Mesendoderm (in vitro differentiated cells): ENCODE data around the gene NUP153.
A peak's percentile ranks its signal among the peaks of the same experiment; 100 is the strongest.

Experiments used
- DNase-seq: peaks from one replicate; pipeline ENCODE4 v3.0.0; 2013
- H2AK5ac ChIP-seq: 2 replicates; pipeline ENCODE4 v1.6.1; 2013; ENCODE audit warnings: low read length, inconsistent platforms
- H2BK120ac ChIP-seq: 2 replicates; pipeline ENCODE4 v1.6.1; 2013; ENCODE audit warnings: low read depth, mild to moderate bottlenecking, low read length, moderate library complexity, mixed read lengths
- H2BK15ac ChIP-seq: replicated peaks from 2 replicates; pipeline ENCODE4 v1.6.1; 2013; ENCODE audit warnings: low read depth, mild to moderate bottlenecking, moderate library complexity
- H2BK5ac ChIP-seq: 2 replicates; pipeline ENCODE4 v1.6.1; 2013; ENCODE audit warnings: low read length, inconsistent platforms
- H3K18ac ChIP-seq: 2 replicates; pipeline ENCODE4 v1.6.1; 2013; ENCODE audit warnings: mild to moderate bottlenecking, low read length, mixed read lengths
- H3K23ac ChIP-seq: one replicate; pipeline ENCODE4 v1.6.1; 2013; ENCODE audit warnings: low read length
- H3K27ac ChIP-seq: 2 replicates; pipeline ENCODE4 v1.5.1; 2013; ENCODE audit warnings: low read depth, mild to moderate bottlenecking, inconsistent platforms, low read length, moderate library complexity
- H3K27me3 ChIP-seq: 2 replicates; pipeline ENCODE4 v1.6.1; 2013; ENCODE audit warnings: low read length, control low read depth, mild to moderate bottlenecking, inconsistent platforms; ENCODE audit not compliant: insufficient read depth, poor library complexity
- H3K36me3 ChIP-seq: 2 replicates; pipeline ENCODE4 v1.6.1; 2013; ENCODE audit warnings: low read length, inconsistent platforms; ENCODE audit not compliant: control insufficient read depth, insufficient read depth
- H3K4ac ChIP-seq: one replicate; pipeline ENCODE4 v1.6.1; 2013; ENCODE audit warnings: low read depth, mild to moderate bottlenecking, low read length, moderate library complexity
- H3K4me1 ChIP-seq: 2 replicates; pipeline ENCODE4 v1.6.1; 2013; ENCODE audit warnings: low read depth, low read length, inconsistent platforms; ENCODE audit not compliant: control insufficient read depth
- H3K4me2 ChIP-seq: 2 replicates; pipeline ENCODE4 v1.6.1; 2013; ENCODE audit warnings: low read length
- H3K4me3 ChIP-seq: 2 replicates; pipeline ENCODE4 v1.5.1; 2013; ENCODE audit warnings: mild to moderate bottlenecking, low read length
- H3K56ac ChIP-seq: one replicate; pipeline ENCODE4 v1.6.1; 2013; ENCODE audit warnings: low read length
- H3K79me1 ChIP-seq: 2 replicates; pipeline ENCODE4 v1.6.1; 2013; ENCODE audit warnings: low read length, inconsistent platforms
- H3K79me2 ChIP-seq: 2 replicates; pipeline ENCODE4 v1.6.1; 2013; ENCODE audit warnings: mild to moderate bottlenecking, low read length; ENCODE audit not compliant: control insufficient read depth, insufficient read depth
- H3K9ac ChIP-seq: 2 replicates; pipeline ENCODE4 v1.6.1; 2013; ENCODE audit warnings: low read length, inconsistent platforms
- H4K5ac ChIP-seq: one replicate; pipeline ENCODE4 v1.6.1; 2013; ENCODE audit warnings: low read length
- H4K8ac ChIP-seq: one replicate; pipeline ENCODE4 v1.6.1; 2013; ENCODE audit warnings: low read depth, mild to moderate bottlenecking, control low read depth, low read length, moderate library complexity
- WGBS: extraction: QIAGEN DNeasy Blood & Tissue Kit; methylation state at CpG from one replicate; pipeline ENCODE4 v1.1.7; 2013; ENCODE audit warnings: low lambda C conversion rate, missing lambda C conversion rate; ENCODE audit not compliant: insufficient coverage; ENCODE audit errors: extremely low coverage; 5-methylcytosine and 5-hydroxymethylcytosine counted together

The NUP153 gene

DNA sequence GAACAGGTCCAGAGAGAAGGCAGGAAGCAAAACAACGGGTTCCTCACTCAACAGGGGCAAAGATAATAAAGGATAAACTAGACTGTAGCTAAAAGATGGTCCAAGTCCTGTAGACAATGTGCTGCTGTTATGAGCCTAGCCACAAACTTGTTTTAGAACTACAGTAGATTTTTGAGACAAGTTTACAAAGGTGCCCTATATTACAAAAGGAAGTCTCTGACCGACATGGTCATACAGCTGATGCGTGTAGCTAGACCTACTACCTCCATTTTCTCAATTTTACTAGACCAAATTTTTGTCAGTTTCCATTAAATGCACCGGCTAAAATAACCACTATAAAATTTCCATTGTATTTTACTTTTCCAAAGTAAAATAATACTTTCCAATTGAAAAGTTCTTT lies 94.7 kb downstream of the NUP153 start:
- Histone ChIP-seq H4K8ac (no peak overlapping the region), H3K36me3 (no peaks in the 10 kb centered on the region), H3K4ac (no peak overlapping the region), H3K9ac (no peak overlapping the region), H2BK15ac (no peak overlapping the region), H3K23ac (no peak overlapping the region), H3K4me2 (no peak overlapping the region), H4K5ac (no peak overlapping the region), H3K18ac (no peak overlapping the region), H3K79me2 (no peaks in the 10 kb centered on the region), H3K4me1 (no peaks in the 10 kb centered on the region), H2AK5ac (no peak overlapping the region), H2BK120ac (no peak overlapping the region), H3K79me1 (no peaks in the 10 kb centered on the region), H3K27ac (no peak overlapping the region), H3K27me3 (no peaks in the 10 kb centered on the region), H3K4me3 (no peak overlapping the region), H2BK5ac (no peak overlapping the region), H3K56ac (no peak overlapping the region)
- DNase-seq = no peak
- WGBS = 100% methylated on average over 1 of the region's 4 CpGs

- Histone ChIP-seq H3K79me1 (no peaks in the 10 kb centered on the region), H3K27ac (no peak overlapping the region), H3K23ac (no peak overlapping the region), H3K27me3 (no peaks in the 10 kb centered on the region), H3K4me1 (no peaks in the 10 kb centered on the region), H3K9ac (no peak overlapping the region), H3K18ac (no peak overlapping the region), H4K5ac (no peak overlapping the region), H2AK5ac (no peak overlapping the region), H3K4ac (no peak overlapping the region), H3K56ac (no peak overlapping the region), H2BK15ac (no peak overlapping the region), H2BK5ac (no peak overlapping the region), H3K36me3 (no peaks in the 10 kb centered on the region), H3K79me2 (no peaks in the 10 kb centered on the region), H2BK120ac (no peak overlapping the region), H4K8ac (no peak overlapping the region), H3K4me3 (no peak overlapping the region), H3K4me2 (no peak overlapping the region)
- WGBS = no CpG with 5 or more reads among the region's 3 CpGs
- no peak for DNase-seq
These were observed 95.9 kb downstream of the NUP153 start for GRCh38 chr6:17610835-17611234.

DNA sequence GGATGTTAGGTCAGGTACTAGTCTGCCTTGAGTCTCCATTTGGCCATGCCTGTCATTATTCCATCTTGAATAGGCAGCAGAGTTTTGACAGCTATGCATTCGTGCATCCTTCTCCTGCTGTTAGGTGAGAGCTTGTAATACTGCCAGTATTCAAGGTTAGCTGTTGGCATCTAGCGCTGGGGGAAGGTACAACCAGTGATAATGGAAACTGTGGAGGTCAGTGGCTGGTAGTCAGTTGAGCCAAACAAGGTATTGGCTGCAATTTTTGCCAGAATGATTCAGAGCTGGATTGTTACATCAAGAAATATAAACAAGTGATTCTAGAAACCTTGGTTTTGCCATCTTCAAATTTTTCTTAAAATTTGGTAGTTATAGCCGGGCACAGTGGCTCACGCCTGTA lies 100.1 kb downstream of the NUP153 start:
- H3K23ac ChIP-seq = no peak overlapping the region
- H3K36me3 ChIP-seq = no peaks in the 10 kb centered on the region
- H3K4me1 ChIP-seq = no peaks in the 10 kb centered on the region
- H3K4ac ChIP-seq = no peak overlapping the region
- no peak overlapping the region for H3K4me2 ChIP-seq
- H3K18ac ChIP-seq = no peak overlapping the region
- H2AK5ac ChIP-seq = no peak overlapping the region
- H4K8ac ChIP-seq = no peak overlapping the region
- no peak overlapping the region for H3K4me3 ChIP-seq
- H3K9ac ChIP-seq = no peak overlapping the region
- H2BK5ac ChIP-seq = no peak overlapping the region
- no peak overlapping the region for H2BK120ac ChIP-seq
- WGBS = no CpG with 5 or more reads among the region's 4 CpGs
- no peaks in the 10 kb centered on the region for H3K27me3 ChIP-seq
- DNase-seq = no peak
- no peaks in the 10 kb centered on the region for H3K79me1 ChIP-seq
- H3K27ac ChIP-seq = no peak overlapping the region
- no peak overlapping the region for H3K56ac ChIP-seq
- no peak overlapping the region for H2BK15ac ChIP-seq
- H3K79me2 ChIP-seq = no peaks in the 10 kb centered on the region
- no peak overlapping the region for H4K5ac ChIP-seq

DNA sequence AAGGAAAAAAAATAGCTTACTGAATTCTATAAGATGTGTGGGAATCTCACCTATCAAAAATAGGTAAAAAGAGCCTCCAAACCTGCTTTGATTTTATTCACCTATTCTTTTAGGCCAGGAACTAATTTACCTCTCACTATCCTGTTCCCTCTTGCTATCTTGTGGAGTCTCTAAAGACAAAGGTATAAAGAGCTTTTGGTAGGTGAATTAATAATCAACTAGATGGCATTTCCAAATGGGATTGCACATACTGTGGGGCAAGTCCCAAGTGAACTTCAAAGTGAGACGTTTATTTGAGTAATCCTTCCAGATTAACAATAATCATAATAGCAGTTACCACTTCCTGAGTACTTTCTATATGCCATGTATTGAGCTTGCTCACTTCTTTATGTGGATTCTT lies 103.8 kb downstream of the NUP153 start:
- H3K79me1 ChIP-seq = peaks cover 1% of the 10 kb centered on the region
- no peak overlapping the region for H3K56ac ChIP-seq
- H3K36me3 ChIP-seq = no peaks in the 10 kb centered on the region
- no peak for DNase-seq
- H3K18ac ChIP-seq = no peak overlapping the region
- no peak overlapping the region for H4K8ac ChIP-seq
- H2AK5ac ChIP-seq = no peak overlapping the region
- no peaks in the 10 kb centered on the region for H3K79me2 ChIP-seq
- H3K27me3 ChIP-seq = no peaks in the 10 kb centered on the region
- WGBS = no CpG with 5 or more reads among the region's 1 CpG
- no peaks in the 10 kb centered on the region for H3K4me1 ChIP-seq
- no peak overlapping the region for H3K4me2 ChIP-seq
- no peak overlapping the region for H2BK15ac ChIP-seq
- H2BK120ac ChIP-seq = no peak overlapping the region
- H3K27ac ChIP-seq = no peak overlapping the region
- H3K4ac ChIP-seq = no peak overlapping the region
- H3K23ac ChIP-seq = no peak overlapping the region
- H4K5ac ChIP-seq = no peak overlapping the region
- H2BK5ac ChIP-seq = no peak overlapping the region
- H3K9ac ChIP-seq = no peak overlapping the region
- H3K4me3 ChIP-seq = no peak overlapping the region

DNA sequence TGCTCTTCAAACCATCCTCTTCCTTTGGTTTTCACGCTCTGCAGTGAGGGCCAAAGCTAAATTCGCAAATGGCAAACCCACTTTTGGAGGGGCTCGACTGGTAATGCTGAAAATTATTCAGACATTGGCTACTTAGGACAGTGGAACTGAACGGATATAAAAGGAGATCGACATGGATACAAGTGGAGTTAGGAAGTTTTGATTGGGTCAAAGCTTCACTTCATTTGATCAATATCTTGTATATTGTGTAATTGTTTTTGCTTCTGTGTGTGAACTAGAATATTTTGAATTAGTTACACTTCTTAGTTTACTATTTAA lies 105.4 kb downstream of the NUP153 start:
- H3K27me3 ChIP-seq = no peaks in the 10 kb centered on the region
- no peak overlapping the region for H2AK5ac ChIP-seq
- H3K36me3 ChIP-seq = no peaks in the 10 kb centered on the region
- no peak overlapping the region for H3K18ac ChIP-seq
- no peak overlapping the region for H3K4ac ChIP-seq
- no peak overlapping the region for H4K8ac ChIP-seq
- no peak overlapping the region for H2BK15ac ChIP-seq
- DNase-seq = no peak
- H3K56ac ChIP-seq = peak overlapping the region; percentile 87
- H3K27ac ChIP-seq = no peak overlapping the region
- H2BK120ac ChIP-seq = no peak overlapping the region
- peaks cover 1% of the 10 kb centered on the region for H3K79me1 ChIP-seq
- H3K4me1 ChIP-seq = no peaks in the 10 kb centered on the region
- no CpG with 5 or more reads among the region's 5 CpGs for WGBS
- H4K5ac ChIP-seq = no peak overlapping the region
- no peak overlapping the region for H2BK5ac ChIP-seq
- H3K79me2 ChIP-seq = no peaks in the 10 kb centered on the region
- H3K23ac ChIP-seq = no peak overlapping the region
- peak overlapping the region; percentile 96 for H3K4me2 ChIP-seq
- H3K9ac ChIP-seq = peak overlapping the region; percentile 87
- peak overlapping the region; percentile 80 for H3K4me3 ChIP-seq

GRCh38 chr6:17600527-17601385 lies 106.0 kb downstream of the NUP153 start:
- H3K56ac ChIP-seq = peak overlapping the region; percentile 87
- H2AK5ac ChIP-seq = no peak overlapping the region
- no peak overlapping the region for H2BK120ac ChIP-seq
- H3K27me3 ChIP-seq = no peaks in the 10 kb centered on the region
- H2BK15ac ChIP-seq = no peak overlapping the region
- no CpG with 5 or more reads among the region's 77 CpGs for WGBS
- H3K27ac ChIP-seq = peak overlapping the region; percentile 77
- H4K5ac ChIP-seq = no peak overlapping the region
- no peaks in the 10 kb centered on the region for H3K79me2 ChIP-seq
- H3K18ac ChIP-seq = peak overlapping the region; percentile 78
- peaks cover 1% of the 10 kb centered on the region for H3K79me1 ChIP-seq
- no peak overlapping the region for H3K4ac ChIP-seq
- no peak overlapping the region for H3K23ac ChIP-seq
- H3K36me3 ChIP-seq = no peaks in the 10 kb centered on the region
- no peaks in the 10 kb centered on the region for H3K4me1 ChIP-seq
- no peak overlapping the region for H4K8ac ChIP-seq
- peak overlapping the region; percentile 80 for H3K4me3 ChIP-seq
- peak overlapping the region; percentile 96 for H3K4me2 ChIP-seq
- peak; percentile 60 for DNase-seq
- peak overlapping the region; percentile 87 for H3K9ac ChIP-seq
- H2BK5ac ChIP-seq = no peak overlapping the region
